ENCODE data around the gene SLC39A12.

DNA sequence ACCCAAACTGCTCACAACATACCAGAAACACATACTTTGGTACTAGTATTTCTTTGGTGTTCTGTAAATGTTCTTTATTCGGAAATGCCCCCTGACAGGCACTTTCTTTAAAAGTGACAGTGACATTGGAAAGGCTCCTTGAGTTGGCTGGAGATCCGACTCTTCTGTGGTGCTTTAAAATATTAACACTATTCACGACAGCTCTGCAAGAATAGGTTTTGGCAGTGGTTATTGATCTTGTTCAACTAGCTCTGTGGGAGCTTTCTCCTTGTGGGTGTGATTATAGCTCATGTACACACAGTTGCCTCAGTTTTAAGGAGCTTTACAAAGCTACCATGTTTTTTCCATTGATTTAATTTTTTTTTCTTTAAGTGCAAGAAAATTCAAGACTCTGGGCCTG lies 30.3 kb upstream of the SLC39A12 start:
- TF ChIP-seq, protein P1, sequence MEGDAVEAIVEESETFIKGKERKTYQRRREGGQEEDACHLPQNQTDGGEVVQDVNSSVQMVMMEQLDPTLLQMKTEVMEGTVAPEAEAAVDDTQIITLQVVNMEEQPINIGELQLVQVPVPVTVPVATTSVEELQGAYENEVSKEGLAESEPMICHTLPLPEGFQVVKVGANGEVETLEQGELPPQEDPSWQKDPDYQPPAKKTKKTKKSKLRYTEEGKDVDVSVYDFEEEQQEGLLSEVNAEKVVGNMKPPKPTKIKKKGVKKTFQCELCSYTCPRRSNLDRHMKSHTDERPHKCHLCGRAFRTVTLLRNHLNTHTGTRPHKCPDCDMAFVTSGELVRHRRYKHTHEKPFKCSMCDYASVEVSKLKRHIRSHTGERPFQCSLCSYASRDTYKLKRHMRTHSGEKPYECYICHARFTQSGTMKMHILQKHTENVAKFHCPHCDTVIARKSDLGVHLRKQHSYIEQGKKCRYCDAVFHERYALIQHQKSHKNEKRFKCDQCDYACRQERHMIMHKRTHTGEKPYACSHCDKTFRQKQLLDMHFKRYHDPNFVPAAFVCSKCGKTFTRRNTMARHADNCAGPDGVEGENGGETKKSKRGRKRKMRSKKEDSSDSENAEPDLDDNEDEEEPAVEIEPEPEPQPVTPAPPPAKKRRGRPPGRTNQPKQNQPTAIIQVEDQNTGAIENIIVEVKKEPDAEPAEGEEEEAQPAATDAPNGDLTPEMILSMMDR (IDR thresholded peaks at IDR 0.05): no peak
- no peak for TF ChIP-seq POLR2A (IDR thresholded peaks at IDR 0.05; ENCODE audit: low read depth)
